GM23248 (cell line): ENCODE measurements around the gene FGFR2. TPM values are rescaled to one million over a fixed set of nuclear protein-coding genes. Genes with fewer than 3 reads are reported as not detected.

Experiments
- DNase-seq: peaks from one replicate; pipeline ENCODE4 v3.0.0-alpha.2; 2015
- H2AFZ ChIP-seq: fragments of 200-600 bp; sonication (generic); 2 replicates; pipeline ENCODE4 v1.6.1; 2016; ENCODE audit warnings: antibody characterized with exemption
- H3F3A ChIP-seq: fragments of 200-600 bp; sonication (generic); 2 replicates; pipeline ENCODE4 v1.6.1; 2016; ENCODE audit warnings: mild to moderate bottlenecking, antibody characterized with exemption, mixed run types; ENCODE audit not compliant: insufficient read depth
- H3K27ac ChIP-seq: fragments of 200-600 bp; sonication (generic); 2 replicates; pipeline ENCODE4 v1.5.1; 2016; ENCODE audit warnings: mild to moderate bottlenecking
- H3K27me3 ChIP-seq: fragments of 200-600 bp; sonication (generic); replicated peaks from 2 replicates; pipeline ENCODE4 v1.6.1; 2016; ENCODE audit warnings: mild to moderate bottlenecking; ENCODE audit not compliant: insufficient read depth
- H3K36me3 ChIP-seq: fragments of 200-600 bp; sonication (generic); 2 replicates; pipeline ENCODE4 v1.6.1; 2016; ENCODE audit warnings: low read depth, mild to moderate bottlenecking
- H3K4me1 ChIP-seq: fragments of 200-600 bp; sonication (generic); 2 replicates; pipeline ENCODE4 v1.6.1; 2016; ENCODE audit warnings: mild to moderate bottlenecking; ENCODE audit not compliant: insufficient read depth
- H3K4me2 ChIP-seq: fragments of 200-600 bp; sonication (generic); one replicate; pipeline ENCODE4 v1.6.1; 2016; ENCODE audit warnings: mild to moderate bottlenecking; ENCODE audit not compliant: unreplicated experiment
- H3K4me3 ChIP-seq: fragments of 200-600 bp; sonication (generic); 2 replicates; pipeline ENCODE4 v1.5.1; 2016; ENCODE audit warnings: mild to moderate bottlenecking
- H3K79me2 ChIP-seq: fragments of 200-600 bp; sonication (generic); 2 replicates; pipeline ENCODE4 v1.6.1; 2016; ENCODE audit warnings: mild to moderate bottlenecking; ENCODE audit not compliant: insufficient read depth
- H3K9ac ChIP-seq: fragments of 200-600 bp; sonication (generic); 2 replicates; pipeline ENCODE4 v1.6.1; 2016; ENCODE audit warnings: mild to moderate bottlenecking
- H3K9me2 ChIP-seq: fragments of 200-600 bp; sonication (generic); 2 replicates; pipeline ENCODE4 v1.6.1; 2016; ENCODE audit warnings: mixed run types, mild to moderate bottlenecking, moderate library complexity; ENCODE audit not compliant: insufficient read depth
- H3K9me3 ChIP-seq: fragments of 200-600 bp; sonication (generic); one replicate; pipeline ENCODE4 v1.6.1; 2017; ENCODE audit warnings: low read depth
- H4K20me1 ChIP-seq: fragments of 200-600 bp; sonication (generic); 2 replicates; pipeline ENCODE4 v1.6.0; 2016; ENCODE audit not compliant: insufficient read depth
- EZH2 ChIP-seq: fragments of 200-600 bp; sonication (generic); IDR thresholded peaks from 2 replicates; pipeline ENCODE4 v1.6.1; 2018; ENCODE audit warnings: antibody characterized with exemption, mild to moderate bottlenecking; ENCODE audit not compliant: insufficient read depth, poor library complexity, severe bottlenecking
- EZH2phosphoT487 ChIP-seq: fragments of 200-600 bp; sonication (generic); IDR thresholded peaks from 2 replicates; pipeline ENCODE4 v1.6.1; 2018; ENCODE audit warnings: antibody characterized with exemption, moderate library complexity, mild to moderate bottlenecking, low read depth; ENCODE audit not compliant: insufficient read depth
- WGBS, 2 experiments: methylation state at CpG; one replicate each; pipeline ENCODE4 v1.1.6; 2015 to 2017; ENCODE audit warnings: low lambda C conversion rate in 2 of 2, low coverage in 1 of 2; ENCODE audit errors: missing lambda C conversion rate in 2 of 2; 5-methylcytosine and 5-hydroxymethylcytosine counted together
- in situ Hi-C: fragments of 300-500 bp; cut with MboI; formaldehyde crosslinking; loops from 2 replicates; pipeline ENCODE4 v1.15.0; 2020
- polyA plus RNA-seq: library from polyadenylated mRNA; unstranded; fragments of >200 nt; fragmentation: Nextera tagmentation; extraction: Ambion mirVana; gene quantifications from 2 replicates; pipeline ENCODE4 v1.2.1, GENCODE V29; 2016
- total RNA-seq: library from RNA; depleted of rRNA; stranded (reverse); fragments of >200 nt; shearing (Covaris generic); gene quantifications from 2 replicates; pipeline ENCODE4 v1.2.3, GENCODE V29; 2014

Gene FGFR2
- total and polyA plus RNA-seq, 2 experiments from 2014 or later, result 0.15 TPM; not detected in 1

- no peak overlapping the region for H3K4me3 ChIP-seq
- no peak overlapping the region for H3K27ac ChIP-seq
- H3K9me3 ChIP-seq, result no peaks in the 10 kb centered on the region
- DNase-seq, result no peak
- no peaks in the 10 kb centered on the region for H3K9me2 ChIP-seq
- 63 to 64% methylated on average over 2 of the region's 2 CpGs for WGBS, 2 experiments
- no peak overlapping the region for H2AFZ ChIP-seq
- H3K4me1 ChIP-seq, result no peaks in the 10 kb centered on the region
- no peak overlapping the region for H3K9ac ChIP-seq
- no peaks in the 10 kb centered on the region for H3K36me3 ChIP-seq
- no peaks in the 10 kb centered on the region for H3K27me3 ChIP-seq
- TF ChIP-seq EZH2phosphoT487, result no peak
- TF ChIP-seq EZH2, result no peak
- no peaks in the 10 kb centered on the region for H4K20me1 ChIP-seq
- H3K79me2 ChIP-seq, result no peaks in the 10 kb centered on the region
- no peak overlapping the region for H3K4me2 ChIP-seq
- in situ Hi-C loops, result no loop called here
- no peaks in the 10 kb centered on the region for H3F3A ChIP-seq
Measured at GRCh38 chr10:121494296-121494695, 103.9 kb downstream of the FGFR2 start.

GRCh38 chr10:121493521-121493920 is 104.7 kb downstream of the FGFR2 start:
- no peak overlapping the region for H3K9ac ChIP-seq
- 34 to 39% methylated on average over 8 of the region's 8 CpGs for WGBS, 2 experiments
- in situ Hi-C loops, result no loop called here
- H3K4me3 ChIP-seq, result no peak overlapping the region
- no peaks in the 10 kb centered on the region for H3K27me3 ChIP-seq
- no peaks in the 10 kb centered on the region for H3K9me3 ChIP-seq
- H4K20me1 ChIP-seq, result no peaks in the 10 kb centered on the region
- TF ChIP-seq EZH2 (no peak), EZH2phosphoT487 (no peak)
- no peaks in the 10 kb centered on the region for H3K9me2 ChIP-seq
- H3K79me2 ChIP-seq, result no peaks in the 10 kb centered on the region
- no peak overlapping the region for H3K4me2 ChIP-seq
- no peak overlapping the region for H3K27ac ChIP-seq
- H3K36me3 ChIP-seq, result no peaks in the 10 kb centered on the region
- DNase-seq, result no peak
- H3K4me1 ChIP-seq, result no peaks in the 10 kb centered on the region
- no peak overlapping the region for H2AFZ ChIP-seq
- H3F3A ChIP-seq, result no peaks in the 10 kb centered on the region

DNA sequence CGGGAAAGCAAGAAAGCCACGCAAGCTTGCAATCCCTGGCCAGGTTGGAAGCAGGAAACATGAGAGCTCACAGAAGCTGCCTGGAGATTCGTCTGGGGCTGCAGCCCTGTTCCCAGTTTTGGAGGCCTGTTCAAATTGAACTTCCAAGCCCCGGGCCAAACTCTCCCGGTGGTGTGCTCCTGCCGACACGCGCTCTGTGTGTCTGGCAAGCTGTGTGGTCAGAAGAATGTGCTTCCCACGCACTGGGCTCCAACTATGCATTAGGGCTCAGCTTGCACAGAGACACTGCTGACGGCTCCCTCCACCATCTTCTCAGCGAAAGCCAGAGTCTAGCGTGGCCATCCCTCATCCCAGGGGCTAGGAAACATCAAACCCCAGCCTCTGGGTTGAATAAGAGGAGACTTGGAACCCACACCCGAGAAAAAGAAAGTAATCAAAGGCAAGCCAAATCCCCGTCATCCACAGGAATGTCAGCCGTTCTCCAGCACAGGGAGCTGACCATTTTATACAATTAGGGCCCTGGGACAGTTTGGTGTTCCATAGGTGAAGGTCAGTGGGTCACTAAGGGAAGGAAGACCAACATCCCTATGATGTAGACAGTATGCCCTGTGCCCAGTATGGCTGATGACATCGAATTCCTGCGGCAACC is 107.2 kb downstream of the FGFR2 start:
- DNase-seq, result peak; percentile 18
- in situ Hi-C loops, result no loop called here
- H3K27me3 ChIP-seq, result no peaks in the 10 kb centered on the region
- no peak for TF ChIP-seq EZH2phosphoT487
- TF ChIP-seq EZH2, result no peak
- H4K20me1 ChIP-seq, result no peaks in the 10 kb centered on the region
- no peaks in the 10 kb centered on the region for H3K79me2 ChIP-seq
- no peak overlapping the region for H3K9ac ChIP-seq
- WGBS, 2 experiments, result 12 to 13% methylated on average over 17 of the region's 17 CpGs
- H3K27ac ChIP-seq, result no peak overlapping the region
- H2AFZ ChIP-seq, result no peak overlapping the region
- H3F3A ChIP-seq, result no peaks in the 10 kb centered on the region
- no peaks in the 10 kb centered on the region for H3K9me3 ChIP-seq
- H3K9me2 ChIP-seq, result no peaks in the 10 kb centered on the region
- no peak overlapping the region for H3K4me3 ChIP-seq
- no peaks in the 10 kb centered on the region for H3K4me1 ChIP-seq
- H3K36me3 ChIP-seq, result no peaks in the 10 kb centered on the region
- no peak overlapping the region for H3K4me2 ChIP-seq

DNA sequence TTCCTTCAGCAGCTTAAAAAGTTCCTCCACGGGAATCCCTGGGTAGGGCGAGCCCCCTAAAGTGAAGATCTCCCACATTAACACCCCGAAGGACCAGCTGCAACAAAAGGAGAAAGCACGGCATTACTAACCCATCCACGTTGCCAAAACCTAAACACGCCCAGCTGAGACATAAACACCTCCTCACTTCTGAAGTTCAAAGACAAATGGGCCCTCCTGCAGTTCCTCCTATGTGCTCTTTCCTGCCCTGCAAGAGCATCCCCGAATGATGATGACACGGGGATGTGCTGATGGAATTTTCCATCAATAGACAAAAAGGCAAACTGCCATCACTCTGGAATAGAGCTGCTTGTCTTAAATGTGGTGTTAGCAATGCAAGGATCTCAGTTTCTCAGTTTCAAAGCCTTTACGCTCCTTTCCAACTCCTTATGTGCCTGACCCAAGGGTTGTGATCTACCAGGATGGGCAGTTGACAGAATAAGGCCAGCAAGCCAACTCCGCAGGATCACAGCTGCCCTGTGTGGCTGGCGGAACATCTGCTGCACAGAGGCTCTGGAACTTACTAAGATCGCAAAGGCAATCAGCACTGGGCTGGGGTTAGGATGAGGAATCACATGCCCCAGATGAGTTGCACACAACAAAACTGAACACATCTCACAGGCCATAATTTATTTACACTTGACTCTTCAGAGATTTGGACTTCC is 112.7 kb downstream of the FGFR2 start:
- Histone ChIP-seq H3K4me3 (no peak overlapping the region), H3F3A (no peaks in the 10 kb centered on the region)

More for the DNA sequence above, 112.7 kb downstream of the FGFR2 start:
- H3K27ac ChIP-seq, result no peak overlapping the region
- H3K36me3 ChIP-seq, result no peaks in the 10 kb centered on the region
- H3K4me2 ChIP-seq, result no peak overlapping the region
- H3K79me2 ChIP-seq, result no peaks in the 10 kb centered on the region
- H4K20me1 ChIP-seq, result no peaks in the 10 kb centered on the region
- no peaks in the 10 kb centered on the region for H3K9me2 ChIP-seq
- no peak for DNase-seq
- 34 to 44% methylated on average over 12 of the region's 12 CpGs for WGBS, 2 experiments
- in situ Hi-C loops, result no loop called here
- H3K27me3 ChIP-seq, result no peaks in the 10 kb centered on the region
- H3K4me1 ChIP-seq, result no peaks in the 10 kb centered on the region
- no peaks in the 10 kb centered on the region for H3K9me3 ChIP-seq
- H2AFZ ChIP-seq, result no peak overlapping the region
- TF ChIP-seq EZH2phosphoT487 (no peak), EZH2 (no peak)
- no peak overlapping the region for H3K9ac ChIP-seq
